HepG2 (cell line): ENCODE data around the gene SPEM2. TPM values are rescaled to one million over a fixed set of nuclear protein-coding genes. Genes with fewer than 3 reads are reported as not detected.

ENCODE experiments used
- ATAC-seq: fragments of 200-7000 bp; cut with Tn5 transposase; 3 replicates; pipeline ENCODE4 v1.9.1; 2020; ENCODE audit warnings: mild to moderate bottlenecking, moderate library complexity
- BruUV-seq: library from RNA; stranded (reverse); fragments of 400-500 nt; replicated peaks from 2 replicates; lab custom pipeline; 2021; lab: Mats Ljungman, UMichigan
- CTCF ChIA-PET: fragments of 300-600 bp; formaldehyde crosslinking; extraction: SDS; loops from one replicate; lab custom pipeline; 2021; ENCODE audit warnings: low total read pairs, inconsistent platforms, low intra/inter-chr PET ratio; lab: Yijun Ruan, JAX
- POLR2A ChIA-PET: fragments of 350-600 bp; sonication (Branson Sonifier 250); formaldehyde crosslinking; loops from one replicate; lab custom pipeline; 2020; ENCODE audit warnings: antibody characterized with exemption, inconsistent platforms; lab: Yijun Ruan, JAX
- DNase-seq: peaks from one replicate; pipeline ENCODE4 v3.0.0-alpha.2; 2015; ENCODE audit warnings: low spot score
- FAIRE-seq: peaks from 3 replicates; lab custom pipeline; 2011; peaks lifted over from hg19 to GRCh38; lab: Jason Lieb, UNC
- H2AFZ ChIP-seq: one replicate; pipeline ENCODE4 v1.6.1; 2011; ENCODE audit warnings: low read length, inconsistent platforms
- H3K27ac ChIP-seq: fragments of 300-600 bp; 3 replicates; pipeline ENCODE4 v1.8.0; 2011; ENCODE audit warnings: mixed run types, mild to moderate bottlenecking, mixed read lengths, low read length, inconsistent platforms; ENCODE audit not compliant: insufficient read depth; ENCODE audit errors: extremely low read length
- H3K27me3 ChIP-seq, 2 experiments: fragments of 200-600 bp in 1 of 2; 2 replicates in 1 of 2; 3 replicates in 1 of 2; pipeline versions ENCODE4 v1.6.0 to v1.8.0; 2011; ENCODE audit warnings: low read length in 2 of 2, mild to moderate bottlenecking in 2 of 2, moderate library complexity in 2 of 2, inconsistent platforms in 1 of 2; ENCODE audit not compliant: insufficient read depth in 2 of 2, control insufficient read depth in 1 of 2
- H3K36me3 ChIP-seq, 2 experiments: fragments of 200-600 bp in 1 of 2; replicated peaks in 1 of 2; 2 replicates in 1 of 2; 3 replicates in 1 of 2; pipeline versions ENCODE4 v1.5.1 to v1.8.0; 2011; ENCODE audit warnings: low read length in 2 of 2, inconsistent platforms in 1 of 2; ENCODE audit not compliant: insufficient read depth in 2 of 2, control insufficient read depth in 1 of 2
- H3K4me1 ChIP-seq: 2 replicates; pipeline ENCODE4 v1.5.1; 2012; ENCODE audit warnings: low read length, inconsistent platforms; ENCODE audit not compliant: insufficient read depth
- H3K4me2 ChIP-seq: 2 replicates; pipeline ENCODE4 v1.6.0; 2011; ENCODE audit warnings: low read depth, low read length, inconsistent platforms
- H3K4me3 ChIP-seq, 3 experiments: fragments of 200-600 bp in 1 of 3; sonication (generic), shearing (Covaris generic) in 1 of 3; replicated peaks in 1 of 3; 2 replicates each; pipeline ENCODE4 v1.5.1; 2011 to 2016; ENCODE audit warnings: low read length in 3 of 3, inconsistent platforms in 2 of 3, low read depth in 2 of 3, mild to moderate bottlenecking in 2 of 3, control low read depth in 1 of 3, mixed read lengths in 1 of 3; ENCODE audit not compliant: insufficient read depth in 1 of 3
- H3K79me2 ChIP-seq: one replicate; pipeline ENCODE4 v1.6.1; 2011; ENCODE audit warnings: low read length, inconsistent platforms; ENCODE audit not compliant: insufficient read depth
- H3K9ac ChIP-seq: 2 replicates; pipeline ENCODE4 v1.6.0; 2011; ENCODE audit warnings: mild to moderate bottlenecking, low read depth, low read length, inconsistent platforms; ENCODE audit not compliant: insufficient read depth
- H3K9me3 ChIP-seq: 2 replicates; pipeline ENCODE4 v1.5.1; 2012; ENCODE audit warnings: mild to moderate bottlenecking, low read length
- H4K20me1 ChIP-seq: 2 replicates; pipeline ENCODE4 v1.6.0; 2011; ENCODE audit warnings: inconsistent platforms, mild to moderate bottlenecking, low read length, moderate library complexity; ENCODE audit not compliant: insufficient read depth
- KDM2A ChIP-seq: sonication (generic); formaldehyde crosslinking; IDR thresholded peaks from 2 replicates; pipeline ENCODE4 v1.4.0; 2020; ENCODE audit warnings: low read depth, missing genetic modification reagents, borderline replicate concordance
- KDM3A ChIP-seq: IDR thresholded peaks from 2 replicates; pipeline ENCODE4 v1.6.1; 2018; ENCODE audit warnings: low read depth, missing compliant biosample characterization
- LCORL ChIP-seq, 2 experiments: fragments of 450-650 bp in 1 of 2; sonication (generic) in 1 of 2; formaldehyde crosslinking in 1 of 2; IDR thresholded peaks; 2 replicates each; pipeline versions ENCODE4 v1.5.0 to v1.6.1; 2017 to 2020; ENCODE audit warnings: antibody characterized with exemption in 1 of 2, missing genetic modification reagents in 1 of 2
- NBN ChIP-seq: fragments of 450-650 bp; conservative IDR thresholded peaks from 2 replicates; pipeline ENCODE4 v1.6.1; 2017
- PBX3 ChIP-seq: sonication (generic); formaldehyde crosslinking; IDR thresholded peaks from 2 replicates; pipeline ENCODE4 v1.8.1; 2023; ENCODE audit warnings: missing genetic modification reagents, inconsistent platforms, borderline replicate concordance
- RBM39 ChIP-seq: fragments of 200-400 bp; formaldehyde crosslinking; IDR thresholded peaks from one replicate; pipeline ENCODE4 v1.6.1; 2018; ENCODE audit warnings: antibody characterized with exemption, mild to moderate bottlenecking, low read depth, low read length; ENCODE audit not compliant: poor library complexity, severe bottlenecking
- STAG1 ChIP-seq: sonication (generic); formaldehyde crosslinking; IDR thresholded peaks from 2 replicates; pipeline ENCODE4 v1.4.0; 2020; ENCODE audit warnings: missing genetic modification reagents
- TARDBP ChIP-seq: sonication (generic); formaldehyde crosslinking; IDR thresholded peaks from 2 replicates; pipeline ENCODE4 v1.8.0; 2022; ENCODE audit warnings: mild to moderate bottlenecking, missing genetic modification reagents
- TERF1 ChIP-seq: sonication (generic); formaldehyde crosslinking; IDR thresholded peaks from 2 replicates; pipeline ENCODE4 v1.8.0; 2022; ENCODE audit warnings: mild to moderate bottlenecking, missing genetic modification reagents, moderate library complexity
- TGIF2 ChIP-seq: IDR thresholded peaks from 2 replicates; pipeline ENCODE4 v1.6.1; 2016; ENCODE audit warnings: control low read depth, missing compliant biosample characterization
- WGBS: methylation state at CpG from one replicate; pipeline ENCODE4 v1.1.6; 2017; ENCODE audit warnings: low lambda C conversion rate; 5-methylcytosine and 5-hydroxymethylcytosine counted together
- in situ Hi-C: cut with HindIII; loops from 2 replicates; pipeline ENCODE4 v1.10.0; 2017; ENCODE audit warnings: low pct_unique_long_range_greater_than_20kb; ENCODE audit not compliant: extremely low pct_ligation_motif_present
- intact Hi-C: fragments of 100-400 bp; cut with micrococcal nuclease; formaldehyde crosslinking; loops from one replicate; pipeline ENCODE4 v1.10.0; 2022; ENCODE audit not compliant: unreplicated experiment
- polyA plus RNA-seq, 8 experiments: library from polyadenylated mRNA; depleted of rRNA in 3 of 8; stranded (reverse) in 7 of 8; unstranded in 1 of 8; fragments of >200 nt; fragmentation: Illumina TruSeq in 4 of 8; extraction: Trizol in 4 of 8; gene quantifications; 2 replicates each; pipeline versions ENCODE4 v1.2.1 to v1.2.3, GENCODE V29; 2011 to 2016; ENCODE audit warnings: low read depth in 4 of 8, missing spikeins in 1 of 8, mixed read lengths in 1 of 8; ENCODE audit not compliant: insufficient read depth in 1 of 8
- total RNA-seq, 5 experiments: library from RNA; depleted of rRNA; stranded (reverse); fragments of >200 nt; fragmentation: Illumina TruSeq; extraction: Trizol; gene quantifications; 2 replicates each; pipeline ENCODE4 v1.2.3, GENCODE V29; 2016; ENCODE audit warnings: low read depth in 1 of 5

Gene SPEM2
- total and polyA plus RNA-seq, 2 of the 13 experiments (the other 11 are each of a cell fraction or from before 2014, with no cell fraction given), result not detected

DNA sequence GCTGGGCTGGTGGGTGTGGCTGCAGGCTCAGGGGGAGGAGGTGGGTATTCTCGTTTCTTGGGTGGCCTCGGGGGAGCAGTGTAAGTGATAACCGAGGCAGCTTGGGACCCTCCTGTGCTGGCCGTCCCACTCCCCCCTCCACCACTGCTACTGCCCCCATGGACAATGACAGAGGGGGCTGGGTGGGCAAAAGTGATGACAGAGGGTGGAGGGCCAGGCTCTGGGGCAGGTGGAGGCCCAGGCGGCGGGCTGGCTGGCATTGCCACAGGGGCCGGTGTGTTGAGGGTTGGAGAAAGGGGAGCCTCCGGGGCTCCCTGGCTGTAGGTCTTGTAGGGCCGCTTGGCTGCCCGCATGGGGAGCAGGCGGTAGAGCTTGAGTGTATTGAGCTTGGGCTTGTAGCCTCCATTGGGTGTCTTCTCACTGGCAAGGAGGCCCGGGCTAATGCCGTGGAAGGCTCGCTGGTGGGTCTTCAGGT, 38.0 kb downstream of the SPEM2 start:
- Histone ChIP-seq H3K4me2 (no peak overlapping the region), H4K20me1 (peaks cover 5% of the 10 kb centered on the region; the same call in 1 of the 2 replicates), H3K4me1 (peaks cover 8% of the 10 kb centered on the region; the same call in 1 of the 2 replicates), H3K36me3 (peaks cover 0 to 2% of the 10 kb centered on the region in 2 experiments; a peak in 3 of 5 replicates), H3K79me2 (no peaks in the 10 kb centered on the region), H3K27me3 (no peaks in the 10 kb centered on the region), H2AFZ (no peak overlapping the region), H3K27ac (no peak overlapping the region), H3K4me3 (no peak overlapping the region), H3K9me3 (no peaks in the 10 kb centered on the region), H3K9ac (no peak overlapping the region)
- CTCF ChIA-PET, result no interaction called here
- intact Hi-C loops (no loop called here), in situ Hi-C loops (no loop called here)
- 99% methylated on average over 12 of the region's 14 CpGs for WGBS
- BruUV-seq, result no TSS peak
- no peak for FAIRE-seq
- POLR2A ChIA-PET, result no interaction called here
- no peak; the same call in 1 of the 3 replicates for ATAC-seq
- no peak for DNase-seq
- TF ChIP-seq KDM3A (CRISPR knock-in tag), result no peak
- no peak for TF ChIP-seq NBN
- TF ChIP-seq TGIF2 (CRISPR knock-in tag), result no peak
- TF ChIP-seq TERF1 (CRISPR knock-in tag), result no peak
- TF ChIP-seq PBX3 (CRISPR knock-in tag), result no peak
- TF ChIP-seq TARDBP (CRISPR knock-in tag), result no peak
- no peak for TF ChIP-seq STAG1
- TF ChIP-seq KDM2A (CRISPR knock-in tag), result no peak
- TF ChIP-seq RBM39, result no peak
- TF ChIP-seq LCORL (IDR thresholded peaks at IDR 0.05), result no peak
- no peak for TF ChIP-seq LCORL (CRISPR knock-in tag; IDR thresholded peaks at IDR 0.05)
